CD4-positive, alpha-beta T cell (primary cell): ENCODE measurements around the gene GARIN5A. TPM values are rescaled to one million over a fixed set of nuclear protein-coding genes. Genes with fewer than 3 reads are reported as not detected.

ENCODE experiments used
- ATAC-seq: fragments of 200-7000 bp; cut with Tn5 transposase; one replicate; pipeline ENCODE4 v1.10.0; 2022; ENCODE audit warnings: mild to moderate bottlenecking; ENCODE audit not compliant: poor library complexity
- CTCF ChIA-PET: fragments of 350-600 bp; sonication (Branson Sonifier 250); formaldehyde crosslinking; loops from one replicate; lab custom pipeline; 2021; ENCODE audit warnings: antibody characterized with exemption, inconsistent platforms; lab: Charles Lee
- POLR2A ChIA-PET: fragments of 350-600 bp; sonication (Branson Sonifier 250); formaldehyde crosslinking; loops from one replicate; lab custom pipeline; 2021; ENCODE audit warnings: antibody characterized with exemption, inconsistent platforms; lab: Charles Lee
- DNase-seq, 14 experiments: peaks; one replicate each; pipeline ENCODE4 v3.0.0-alpha.2; 2013 to 2020; ENCODE audit warnings: mixed read lengths in 2 of 14
- H3K27ac ChIP-seq, 2 donors: one replicate each; pipeline versions ENCODE4 v1.5.1 to v1.7.0; 2013; ENCODE audit warnings: low read length in 2 of 2, low read depth in 1 of 2, mild to moderate bottlenecking in 1 of 2
- H3K27me3 ChIP-seq, 2 experiments: 1 replicate in 1 of 2; 2 replicates in 1 of 2; pipeline versions ENCODE4 v1.6.1 to v1.7.0; 2013; ENCODE audit warnings: low read length in 2 of 2, control low read depth in 1 of 2, mild to moderate bottlenecking in 1 of 2, moderate library complexity in 1 of 2; ENCODE audit not compliant: insufficient read depth in 2 of 2, control insufficient read depth in 1 of 2
- H3K36me3 ChIP-seq: one replicate; pipeline ENCODE4 v1.6.1; 2013; ENCODE audit warnings: low read length, control low read depth; ENCODE audit not compliant: insufficient read depth
- H3K4me1 ChIP-seq: one replicate; pipeline ENCODE4 v1.6.1; 2013; ENCODE audit warnings: low read length, control low read depth; ENCODE audit not compliant: insufficient read depth
- H3K4me3 ChIP-seq: one replicate; pipeline ENCODE4 v1.5.1; 2013; ENCODE audit warnings: mild to moderate bottlenecking, low read length, moderate library complexity
- H3K9me3 ChIP-seq, 2 experiments: 1 replicate in 1 of 2; 2 replicates in 1 of 2; pipeline versions ENCODE4 v1.6.1 to v1.7.0; 2013; ENCODE audit warnings: low read length in 2 of 2, mild to moderate bottlenecking in 2 of 2, control low read depth in 1 of 2, moderate library complexity in 1 of 2; ENCODE audit not compliant: control insufficient read depth in 1 of 2, insufficient read depth in 1 of 2
- H3K27ac Mint-ChIP-seq: one replicate; pipeline ENCODE4 v1.8.0; 2020; ENCODE audit warnings: mixed read lengths
- H3K27me3 Mint-ChIP-seq: one replicate; pipeline ENCODE4 v1.8.0; 2021; ENCODE audit warnings: mixed read lengths
- H3K36me3 Mint-ChIP-seq: one replicate; pipeline ENCODE4 v1.8.0; 2021; ENCODE audit warnings: low read depth, mixed read lengths
- H3K4me1 Mint-ChIP-seq: one replicate; pipeline ENCODE4 v1.8.0; 2021; ENCODE audit warnings: low read depth, mixed read lengths
- H3K4me3 Mint-ChIP-seq: one replicate; pipeline ENCODE4 v1.8.0; 2020; ENCODE audit warnings: mild to moderate bottlenecking, mixed read lengths
- H3K9me3 Mint-ChIP-seq: one replicate; pipeline ENCODE4 v1.8.0; 2020; ENCODE audit warnings: mixed read lengths
- intact Hi-C, 2 experiments: fragments of 100-400 bp; cut with DNase I in 1 of 2; cut with micrococcal nuclease in 1 of 2; formaldehyde crosslinking; loops; one replicate each; pipeline versions ENCODE4 v1.15.1 to v1.9.0; 2023 to 2025; cut with DNase I, micrococcal nuclease
- total RNA-seq, 174 experiments: library from RNA in 2 of 174; stranded (reverse) in 2 of 174; gene quantifications; one replicate each; pipeline ENCODE4 v1.2.3 and lab custom pipeline; 2021 to 2026
- TF ChIP-seq, protein P1 (sequence below): fragments of 200-600 bp; IDR thresholded peaks from one replicate; pipeline ENCODE4 v1.8.0; 2022; ENCODE audit warnings: antibody characterized with exemption, mild to moderate bottlenecking

GARIN5A gene
- total RNA-seq, 2 experiments from 2014 or later: 0.50 TPM; not detected in 1

DNA sequence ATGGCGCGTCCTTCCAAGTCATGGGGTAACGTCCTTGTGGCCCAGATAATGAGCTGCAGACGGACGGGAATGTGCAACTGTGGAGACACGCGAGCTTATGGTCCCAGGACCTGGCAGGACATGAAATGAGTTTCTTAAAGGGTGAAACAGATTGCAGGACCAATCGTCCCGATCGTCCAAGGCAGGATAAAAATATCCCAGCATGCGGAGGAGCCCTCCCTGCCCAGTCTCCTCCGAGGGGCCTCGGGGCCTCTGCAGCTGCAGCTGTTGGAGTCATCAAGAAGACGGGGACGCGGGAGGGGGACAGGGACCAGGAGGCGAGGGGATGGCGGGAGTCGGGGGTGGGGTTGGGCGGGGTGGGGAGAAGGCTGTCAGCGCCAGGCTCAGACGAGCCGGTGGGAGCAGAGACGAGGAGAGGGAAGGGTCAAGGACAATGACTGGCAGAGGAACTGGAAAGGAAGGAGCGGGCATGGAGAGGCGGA, 14.4 kb upstream of the GARIN5A start:
- no peaks in the 10 kb centered on the region for H3K9me3 Mint-ChIP-seq
- intact Hi-C loops: no loop called here
- no peaks in the 10 kb centered on the region for H3K27me3 Mint-ChIP-seq
- no peak overlapping the region for H3K27ac ChIP-seq
- no peak overlapping the region for H3K4me3 Mint-ChIP-seq
- ChIA-PET CTCF (no interaction called here), POLR2A (no interaction called here)
- H3K9me3 ChIP-seq: peaks cover 0 to 3% of the 10 kb centered on the region in 2 experiments
- H3K4me1 Mint-ChIP-seq: peaks cover 42% of the 10 kb centered on the region
- no peaks in the 10 kb centered on the region for H3K36me3 ChIP-seq
- H3K27me3 ChIP-seq: no peaks in the 10 kb centered on the region
- peaks cover 25% of the 10 kb centered on the region for H3K4me1 ChIP-seq
- H3K27ac Mint-ChIP-seq: no peak overlapping the region
- peaks cover 21% of the 10 kb centered on the region for H3K36me3 Mint-ChIP-seq
- ATAC-seq (no peak), DNase-seq (peak in 1 of 14 experiments; percentile 14)
- no peak overlapping the region for H3K4me3 ChIP-seq
- TF ChIP-seq, protein P1, sequence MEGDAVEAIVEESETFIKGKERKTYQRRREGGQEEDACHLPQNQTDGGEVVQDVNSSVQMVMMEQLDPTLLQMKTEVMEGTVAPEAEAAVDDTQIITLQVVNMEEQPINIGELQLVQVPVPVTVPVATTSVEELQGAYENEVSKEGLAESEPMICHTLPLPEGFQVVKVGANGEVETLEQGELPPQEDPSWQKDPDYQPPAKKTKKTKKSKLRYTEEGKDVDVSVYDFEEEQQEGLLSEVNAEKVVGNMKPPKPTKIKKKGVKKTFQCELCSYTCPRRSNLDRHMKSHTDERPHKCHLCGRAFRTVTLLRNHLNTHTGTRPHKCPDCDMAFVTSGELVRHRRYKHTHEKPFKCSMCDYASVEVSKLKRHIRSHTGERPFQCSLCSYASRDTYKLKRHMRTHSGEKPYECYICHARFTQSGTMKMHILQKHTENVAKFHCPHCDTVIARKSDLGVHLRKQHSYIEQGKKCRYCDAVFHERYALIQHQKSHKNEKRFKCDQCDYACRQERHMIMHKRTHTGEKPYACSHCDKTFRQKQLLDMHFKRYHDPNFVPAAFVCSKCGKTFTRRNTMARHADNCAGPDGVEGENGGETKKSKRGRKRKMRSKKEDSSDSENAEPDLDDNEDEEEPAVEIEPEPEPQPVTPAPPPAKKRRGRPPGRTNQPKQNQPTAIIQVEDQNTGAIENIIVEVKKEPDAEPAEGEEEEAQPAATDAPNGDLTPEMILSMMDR: no peak

DNA sequence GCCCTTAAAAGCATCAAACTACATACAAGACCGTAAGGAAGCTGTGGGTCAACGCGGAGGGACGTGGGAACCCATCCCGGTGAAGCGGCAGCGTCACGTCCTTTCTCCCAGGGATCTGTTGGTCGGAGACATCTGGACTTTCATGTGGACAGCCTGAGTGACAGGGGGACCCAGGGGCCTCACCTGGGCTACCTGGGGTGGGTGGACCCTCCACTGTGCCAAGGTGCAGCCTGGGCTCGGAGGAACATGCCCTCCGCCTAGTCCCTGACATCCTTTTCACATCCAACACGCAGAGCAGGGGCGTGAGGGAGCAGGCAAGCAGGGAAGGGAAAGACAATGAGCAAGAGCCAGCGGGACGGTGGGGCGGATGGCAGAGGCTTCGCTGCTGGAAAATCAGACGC, 13.8 kb upstream of the GARIN5A start:
- Mint-ChIP-seq H3K9me3 (no peaks in the 10 kb centered on the region), H3K27ac (no peak overlapping the region), H3K4me3 (no peak overlapping the region), H3K27me3 (no peaks in the 10 kb centered on the region), H3K4me1 (peaks cover 42% of the 10 kb centered on the region), H3K36me3 (peaks cover 26% of the 10 kb centered on the region)
- ATAC-seq: no peak
- POLR2A ChIA-PET: no interaction called here
- H3K4me3 ChIP-seq: no peak overlapping the region
- CTCF ChIA-PET: no interaction called here
- no peak for DNase-seq
- no peak overlapping the region for H3K27ac ChIP-seq
- H3K27me3 ChIP-seq: no peaks in the 10 kb centered on the region
- no peaks in the 10 kb centered on the region for H3K36me3 ChIP-seq
- intact Hi-C loops: no loop called here
- TF ChIP-seq, protein P1: no peak
- H3K4me1 ChIP-seq: peaks cover 25% of the 10 kb centered on the region
- peaks cover 0 to 3% of the 10 kb centered on the region in 2 experiments for H3K9me3 ChIP-seq

DNA sequence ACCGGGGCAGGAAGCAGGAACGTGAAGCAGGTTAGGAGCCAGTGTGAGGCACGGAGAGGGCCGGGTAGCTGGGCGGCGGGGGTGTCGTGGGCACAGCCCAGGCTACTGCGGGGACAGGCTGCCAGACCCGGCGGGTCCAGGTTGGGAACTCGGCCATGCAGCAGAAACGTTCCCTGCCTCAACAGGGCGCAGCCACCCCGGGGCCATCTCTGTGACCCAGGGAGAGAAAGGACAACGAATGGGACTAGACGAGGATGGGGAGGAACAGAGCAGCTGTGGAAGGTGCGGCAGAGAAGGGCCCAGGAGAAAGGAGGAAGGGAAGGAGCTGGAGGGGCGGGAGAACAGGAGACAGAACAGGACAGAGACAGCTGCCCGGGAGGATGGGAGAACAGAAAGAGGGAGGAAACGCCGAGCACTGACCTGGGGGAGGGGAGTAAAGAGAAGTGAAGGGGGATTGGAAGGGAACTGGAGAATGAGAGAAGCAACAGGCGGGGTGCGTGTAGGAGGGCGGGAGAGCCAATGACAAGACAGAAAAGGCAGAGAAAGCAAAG, 12.9 kb upstream of the GARIN5A start:
- ATAC-seq: no peak
- ChIA-PET POLR2A (no interaction called here), CTCF (no interaction called here)
- Histone ChIP-seq H3K27ac (no peak overlapping the region), H3K9me3 (peaks cover 0 to 3% of the 10 kb centered on the region in 2 experiments), H3K27me3 (no peaks in the 10 kb centered on the region), H3K4me3 (no peak overlapping the region), H3K4me1 (peaks cover 25% of the 10 kb centered on the region), H3K36me3 (no peaks in the 10 kb centered on the region)
- TF ChIP-seq, protein P1: no peak
- Mint-ChIP-seq H3K9me3 (no peaks in the 10 kb centered on the region), H3K27me3 (no peaks in the 10 kb centered on the region), H3K4me3 (no peak overlapping the region), H3K27ac (no peak overlapping the region), H3K4me1 (peaks cover 42% of the 10 kb centered on the region), H3K36me3 (peaks cover 35% of the 10 kb centered on the region)
- intact Hi-C loops: no loop called here
- DNase-seq: no peak
